ENCODE measurements around the gene MSLN.

The MSLN gene

DNA sequence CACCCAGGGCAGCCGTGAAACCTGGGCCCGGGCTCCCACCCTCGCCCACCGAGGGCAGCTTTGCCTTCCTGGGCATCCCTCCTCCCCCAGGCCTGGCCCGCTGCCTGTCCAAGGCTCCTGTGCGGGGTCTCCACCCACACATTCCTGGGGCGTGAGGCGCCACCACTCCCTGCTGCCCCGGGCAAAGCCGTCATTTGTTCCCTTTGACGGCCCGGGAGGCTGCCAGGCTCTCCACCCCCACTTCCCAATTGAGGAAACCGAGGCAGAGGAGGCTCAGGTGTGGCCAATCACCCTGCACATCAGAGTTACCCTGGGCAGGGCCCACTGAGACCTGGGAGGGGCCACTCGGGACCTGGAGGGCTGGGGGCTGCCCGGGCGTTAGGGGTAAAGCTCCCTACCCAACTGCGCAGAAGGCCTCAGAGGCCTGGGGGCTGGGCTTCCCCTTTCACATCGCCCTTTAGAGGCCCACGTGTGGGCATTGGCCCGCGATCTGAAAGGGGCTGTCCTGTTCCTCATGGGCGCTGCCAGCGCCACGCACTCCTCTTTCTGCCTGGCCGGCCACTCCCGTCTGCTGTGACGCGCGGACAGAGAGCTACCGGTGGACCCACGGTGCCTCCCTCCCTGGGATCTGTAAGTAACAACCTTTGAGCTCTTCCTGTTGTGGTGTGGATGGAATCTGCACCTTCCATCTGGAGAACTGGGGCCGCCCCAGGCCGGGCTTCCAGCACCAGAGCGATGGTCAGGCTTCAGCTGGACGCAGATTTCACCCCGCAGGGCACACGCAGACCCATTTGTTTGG is at the start of gene MSLN:
MSLN (plus strand) TSS at position 190 of the 799 bp plus-strand sequence. CDS start 1,947 bp downstream, outside the sequence.
- no peak for DNase-seq

DNA sequence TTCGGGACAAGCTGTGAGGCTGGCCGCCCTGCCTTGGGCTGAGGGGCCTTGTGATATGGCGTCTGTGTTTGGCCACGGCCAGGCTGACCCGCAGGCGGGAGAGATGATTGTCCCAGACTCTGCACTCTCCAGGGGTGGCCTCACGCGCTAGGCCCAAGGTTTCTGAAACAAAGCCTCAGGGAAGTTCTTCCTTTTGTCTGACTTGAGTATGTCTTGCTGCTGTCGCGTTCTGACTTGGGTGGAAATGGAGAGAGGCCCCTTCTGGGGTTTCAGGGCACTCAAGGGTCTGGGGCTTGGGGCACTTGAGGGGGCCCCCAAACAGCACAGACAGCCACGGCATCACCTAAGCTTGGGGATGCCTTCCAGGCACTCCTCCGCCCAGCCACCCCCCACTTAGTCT is 49.5 kb upstream of the MSLN start:
- DNase-seq = no peak

DNA sequence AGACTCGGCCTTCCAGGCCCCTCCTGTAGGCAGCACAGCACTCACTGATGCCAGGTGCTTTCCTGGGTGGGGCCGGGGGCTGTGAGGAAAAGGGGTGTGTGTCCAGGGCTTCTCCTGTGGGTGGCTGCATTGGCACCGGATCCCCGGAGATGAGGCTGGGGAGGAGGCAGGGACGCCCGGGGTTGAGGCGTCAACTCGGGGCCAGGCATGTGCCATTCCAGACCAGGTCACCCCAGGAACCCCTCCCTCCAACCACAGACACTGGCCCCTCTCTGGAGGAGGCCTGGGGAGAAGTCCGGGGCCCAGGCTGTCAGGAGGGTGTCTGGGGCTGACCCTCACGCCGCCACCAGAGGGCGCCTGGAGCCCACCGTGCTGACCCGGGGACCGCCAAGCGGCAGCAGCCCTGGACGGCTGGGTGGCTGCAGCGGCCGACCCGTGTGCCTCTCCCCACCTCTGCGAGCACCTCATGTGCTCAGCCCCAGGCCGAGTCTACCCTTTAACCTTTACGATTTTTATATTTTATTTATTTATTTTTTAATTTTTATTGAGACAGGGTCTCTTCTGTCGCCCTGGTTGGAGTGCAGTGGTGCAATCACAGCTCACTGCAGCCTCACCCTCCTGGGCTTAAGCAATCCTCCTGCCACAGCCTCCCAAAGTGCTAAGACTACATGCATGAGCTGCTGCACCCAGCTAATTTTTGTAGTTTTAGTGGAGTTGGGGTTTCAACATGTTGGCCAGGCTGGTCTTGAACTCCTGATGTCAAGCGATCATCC is 48.8 kb upstream of the MSLN start:
- no peak for DNase-seq

DNA sequence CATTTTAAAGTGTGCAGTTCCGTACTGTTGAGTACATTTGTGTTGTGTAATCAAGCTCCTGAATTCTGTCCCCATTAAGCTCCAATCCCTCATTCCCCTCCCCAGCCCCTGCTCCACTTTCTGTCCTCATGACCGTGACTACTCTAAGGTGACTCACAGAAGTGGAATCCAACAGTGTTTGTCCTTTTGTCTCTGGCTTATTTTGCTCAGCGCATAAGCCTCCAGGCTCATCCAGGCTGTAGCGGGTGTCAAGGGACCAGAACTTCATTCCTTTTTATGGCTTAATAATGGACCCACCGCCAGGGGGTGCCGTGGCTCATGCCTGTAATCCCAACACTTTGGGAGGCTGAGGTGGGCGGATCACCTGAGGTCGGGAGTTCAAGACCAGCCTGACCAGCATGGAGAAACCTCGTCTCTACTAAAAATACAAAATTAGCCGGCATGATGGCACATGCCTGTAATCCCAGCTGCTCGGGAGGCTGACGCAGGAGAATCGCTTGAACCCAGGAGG is 47.7 kb upstream of the MSLN start:
- DNase-seq = peak; percentile 18

DNA sequence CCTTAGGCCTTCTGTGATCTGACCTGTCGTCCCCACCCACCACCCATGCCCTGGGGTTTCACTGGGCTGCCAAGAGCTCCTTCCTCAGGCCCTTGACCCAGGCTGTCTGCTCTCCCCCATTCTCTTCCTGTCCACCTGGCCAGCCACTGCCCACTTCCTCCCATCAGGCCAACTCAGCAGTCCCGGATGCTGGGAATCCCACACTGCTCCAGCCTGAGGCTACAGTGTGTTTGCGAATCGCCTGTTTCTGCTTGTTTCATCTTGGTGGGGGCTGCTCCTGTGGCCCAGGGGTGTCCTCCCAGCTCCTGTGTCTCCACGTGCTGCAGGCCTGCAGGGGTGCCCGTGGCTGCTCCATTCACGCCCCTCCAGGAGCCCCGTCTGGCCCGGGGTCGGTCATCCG is 46.5 kb upstream of the MSLN start:
- DNase-seq = no peak

DNA sequence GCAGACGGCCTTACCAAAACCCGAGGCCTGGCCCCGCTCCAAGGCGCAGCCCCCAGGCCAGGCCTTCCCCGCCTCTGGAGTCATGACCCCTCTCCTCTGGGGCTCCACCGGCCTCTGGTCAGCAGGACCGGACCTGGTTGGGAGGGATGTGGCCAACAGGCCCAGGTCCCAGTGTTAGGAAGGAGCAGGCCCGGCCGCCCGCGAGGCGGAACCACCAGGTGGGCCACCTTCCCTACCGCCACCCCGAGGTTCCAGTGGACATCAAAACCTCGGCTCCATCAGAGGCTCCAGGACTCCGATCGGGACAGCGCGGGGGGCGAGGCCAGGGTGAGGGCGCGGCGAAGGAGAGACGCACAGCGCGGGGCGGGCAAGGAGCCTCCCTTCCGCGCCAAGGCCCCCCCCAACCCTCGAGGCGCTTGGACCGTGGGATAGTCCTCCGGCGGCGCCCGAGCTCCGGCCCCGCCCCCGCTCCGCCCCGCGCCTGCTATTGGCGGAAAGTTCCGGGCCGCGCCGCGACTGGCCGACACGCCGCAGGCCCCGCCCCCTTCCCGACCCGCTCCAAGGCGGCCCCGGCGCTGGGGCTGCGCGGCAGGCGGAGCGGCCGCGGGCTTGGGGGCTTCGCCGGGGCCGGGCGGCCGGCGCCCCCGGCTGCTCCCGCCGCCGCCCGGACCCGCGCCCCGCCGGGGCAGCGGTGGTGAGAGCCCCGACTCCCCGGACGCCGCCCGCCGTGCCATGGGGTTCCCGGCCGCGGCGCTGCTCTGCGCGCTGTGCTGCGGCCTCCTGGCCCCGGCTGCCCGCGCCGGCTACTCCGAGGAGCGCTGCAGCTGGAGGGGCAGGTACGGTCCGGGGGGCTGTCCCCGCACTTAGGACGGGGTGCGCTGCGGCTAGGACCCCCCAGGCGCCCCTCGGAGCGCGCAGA is 45.7 kb upstream of the MSLN start, which contains the start of gene METRN:
METRN (plus strand) TSS at position 561 of the 919 bp plus-strand sequence; CDS start at position 733, 172 bp downstream.
- no peak for DNase-seq

DNA sequence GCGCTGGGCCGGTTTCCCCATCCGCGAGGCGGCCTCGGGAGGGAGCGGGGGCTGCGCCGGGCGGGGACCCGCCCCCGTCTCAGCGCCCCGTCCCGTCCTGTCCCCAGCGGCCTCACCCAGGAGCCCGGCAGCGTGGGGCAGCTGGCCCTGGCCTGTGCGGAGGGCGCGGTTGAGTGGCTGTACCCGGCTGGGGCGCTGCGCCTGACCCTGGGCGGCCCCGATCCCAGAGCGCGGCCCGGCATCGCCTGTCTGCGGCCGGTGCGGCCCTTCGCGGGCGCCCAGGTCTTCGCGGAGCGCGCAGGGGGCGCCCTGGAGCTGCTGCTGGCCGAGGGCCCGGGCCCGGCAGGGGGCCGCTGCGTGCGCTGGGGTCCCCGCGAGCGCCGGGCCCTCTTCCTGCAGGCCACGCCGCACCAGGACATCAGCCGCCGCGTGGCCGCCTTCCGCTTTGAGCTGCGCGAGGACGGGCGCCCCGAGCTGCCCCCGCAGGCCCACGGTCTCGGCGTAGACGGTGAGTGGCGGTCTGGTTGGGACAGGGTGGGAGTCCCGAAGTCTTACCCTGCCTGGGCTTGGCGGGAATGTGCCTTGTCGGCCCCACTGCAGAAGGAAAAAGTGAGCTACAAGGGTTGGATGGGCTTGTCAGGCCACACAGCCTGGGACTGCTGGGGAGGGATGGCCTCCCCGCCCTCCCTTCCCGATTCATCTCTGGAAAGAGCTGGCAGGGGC is 44.9 kb upstream of the MSLN start:
- no peak for DNase-seq

DNA sequence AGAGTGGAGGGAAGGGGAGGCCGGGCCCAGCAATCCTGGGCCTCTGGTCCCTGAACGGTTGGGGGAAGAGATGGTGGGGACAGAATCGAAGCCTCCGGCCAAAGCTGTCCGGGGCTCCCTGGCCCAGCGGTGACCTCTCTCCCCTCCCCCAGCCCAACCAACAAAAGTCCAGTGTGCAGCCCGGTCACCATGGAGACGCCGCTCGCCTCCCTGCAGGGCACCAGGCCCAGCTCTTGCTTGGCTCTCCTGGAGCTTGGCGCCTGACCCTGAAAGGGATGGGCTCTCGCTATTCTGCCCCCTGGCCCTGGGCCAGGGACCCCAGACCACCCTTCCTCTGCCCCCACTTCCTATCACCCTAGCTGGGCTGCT is 44.4 kb upstream of the MSLN start:
- DNase-seq = no peak

DNA sequence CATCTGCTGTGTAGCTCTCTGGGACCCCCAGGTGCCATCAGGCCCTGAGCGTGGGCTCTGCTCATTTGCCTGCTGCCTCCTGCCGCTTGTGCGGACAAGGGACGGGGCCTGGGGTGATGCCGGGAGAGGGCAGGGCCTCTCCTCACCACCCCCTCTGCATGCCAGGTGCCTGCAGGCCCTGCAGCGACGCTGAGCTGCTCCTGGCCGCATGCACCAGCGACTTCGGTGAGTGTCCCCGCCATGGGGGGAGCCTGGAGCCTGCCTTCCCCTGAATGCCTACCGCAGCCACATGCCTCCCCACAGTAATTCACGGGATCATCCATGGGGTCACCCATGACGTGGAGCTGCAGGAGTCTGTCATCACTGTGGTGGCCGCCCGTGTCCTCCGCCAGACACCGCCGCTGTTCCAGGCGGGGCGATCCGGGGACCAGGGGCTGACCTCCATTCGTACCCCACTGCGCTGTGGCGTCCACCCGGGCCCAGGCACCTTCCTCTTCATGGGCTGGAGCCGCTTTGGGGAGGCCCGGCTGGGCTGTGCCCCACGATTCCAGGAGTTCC is 43.7 kb upstream of the MSLN start:
- DNase-seq = no peak

DNA sequence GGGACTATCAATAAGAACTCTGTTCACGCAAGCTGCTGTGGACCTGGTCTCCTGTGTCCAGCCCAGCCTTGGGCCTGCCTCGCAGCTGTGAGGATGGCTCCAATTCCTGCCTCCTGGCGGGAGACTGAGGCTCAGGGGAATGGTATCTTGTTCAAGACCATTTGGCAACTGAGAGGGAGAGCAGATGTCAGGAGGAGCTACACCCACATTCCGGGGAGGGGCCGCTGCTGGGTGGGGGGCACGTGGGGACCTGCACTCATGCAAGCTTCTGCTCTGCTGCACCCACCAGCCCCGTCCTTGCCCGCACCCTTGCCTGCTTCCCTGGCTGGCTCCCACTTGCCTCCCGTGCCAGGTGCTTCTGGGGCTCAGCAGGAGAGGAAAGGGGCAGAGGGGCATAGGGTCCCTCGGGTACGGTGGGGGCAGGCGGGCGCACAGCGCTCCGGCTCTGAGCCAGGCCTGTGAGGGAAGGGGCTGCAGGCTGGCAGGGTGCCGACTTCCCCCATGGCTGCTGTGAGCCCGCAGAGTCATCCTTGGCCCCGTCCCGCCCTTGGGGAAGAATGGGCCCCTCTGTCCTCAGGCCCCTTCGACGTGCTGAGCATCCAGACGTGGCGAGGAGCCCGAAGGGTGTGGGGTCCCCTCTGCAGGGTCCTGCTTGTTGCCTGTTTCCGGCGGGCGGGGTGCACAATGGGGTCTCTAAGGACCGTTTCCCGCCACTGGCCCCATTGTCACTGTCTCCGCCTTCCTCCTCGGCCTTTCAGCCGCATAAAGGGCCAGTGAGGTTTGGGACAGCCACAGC is 42.9 kb upstream of the MSLN start:
- peak; percentile 19 for DNase-seq

DNA sequence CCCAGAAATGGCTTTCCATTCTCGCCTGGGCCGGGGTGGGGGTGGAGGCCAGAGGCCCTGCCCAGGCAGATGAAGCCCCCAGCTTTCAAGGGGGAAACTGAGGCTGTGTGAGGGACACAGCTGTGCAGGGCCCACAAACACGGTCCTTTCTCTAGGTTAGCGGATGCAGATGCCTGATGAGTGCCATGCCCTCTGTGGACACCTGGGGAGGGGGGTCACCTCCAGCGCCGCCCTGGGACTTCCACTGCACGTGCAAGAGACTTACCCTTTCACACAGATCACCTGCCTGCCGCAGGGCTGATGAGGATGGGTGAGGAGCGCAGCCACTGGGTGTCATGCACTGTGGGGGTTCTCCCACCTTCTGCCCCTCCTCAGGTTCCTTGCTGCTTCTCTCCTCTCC is 42.1 kb upstream of the MSLN start:
- no peak for DNase-seq

DNA sequence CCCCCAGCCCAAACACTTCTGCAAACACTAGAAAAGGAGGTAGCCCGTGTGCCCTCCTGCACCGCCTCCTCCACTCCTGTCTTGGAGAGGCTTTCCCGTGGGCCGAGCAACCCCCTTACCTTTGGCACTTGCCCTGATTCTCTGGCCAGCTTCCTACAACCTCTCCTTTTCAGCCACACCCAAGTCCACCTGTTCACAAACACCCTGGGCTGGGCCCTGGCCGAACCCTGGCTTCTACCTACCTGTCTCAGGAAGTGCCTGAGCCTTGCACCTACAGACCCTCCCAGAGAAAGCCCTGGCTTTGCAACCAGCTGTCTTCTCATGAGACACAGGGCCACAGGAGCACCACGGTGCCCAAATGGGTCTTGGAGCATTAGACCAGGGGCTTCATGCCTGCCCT is 41.6 kb upstream of the MSLN start:
- DNase-seq = no peak

DNA sequence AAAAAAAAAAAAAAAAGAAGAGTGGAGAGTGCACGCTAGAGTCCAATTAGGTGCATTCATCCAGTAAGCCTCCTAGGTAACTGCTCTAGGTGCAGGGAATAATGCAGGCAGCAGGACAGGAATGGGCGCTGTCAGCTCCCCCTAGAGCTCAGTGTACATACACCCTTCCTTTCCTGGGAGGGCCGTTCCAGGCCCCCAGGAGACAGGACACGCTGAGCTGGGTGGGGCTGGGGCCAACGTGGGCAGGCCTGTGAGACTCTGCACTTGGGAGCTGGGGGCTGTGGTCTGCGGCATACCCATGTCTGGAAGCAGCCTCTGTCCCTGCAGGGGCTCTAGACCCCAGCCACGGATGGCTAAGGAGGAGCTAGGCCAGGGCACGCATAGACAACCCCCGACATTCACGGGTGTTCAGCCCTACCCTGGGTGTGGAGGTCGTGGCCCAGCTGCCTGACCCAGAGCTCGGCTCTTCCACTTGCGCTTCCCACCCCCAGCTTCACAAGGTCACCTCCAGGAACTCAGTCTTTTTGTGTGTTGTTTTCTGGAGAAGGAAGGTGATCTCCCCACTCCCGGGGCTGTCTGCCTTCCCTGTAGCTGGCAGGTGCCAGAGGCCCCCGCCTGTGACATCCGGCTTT is 40.6 kb upstream of the MSLN start:
- no peak for DNase-seq

DNA sequence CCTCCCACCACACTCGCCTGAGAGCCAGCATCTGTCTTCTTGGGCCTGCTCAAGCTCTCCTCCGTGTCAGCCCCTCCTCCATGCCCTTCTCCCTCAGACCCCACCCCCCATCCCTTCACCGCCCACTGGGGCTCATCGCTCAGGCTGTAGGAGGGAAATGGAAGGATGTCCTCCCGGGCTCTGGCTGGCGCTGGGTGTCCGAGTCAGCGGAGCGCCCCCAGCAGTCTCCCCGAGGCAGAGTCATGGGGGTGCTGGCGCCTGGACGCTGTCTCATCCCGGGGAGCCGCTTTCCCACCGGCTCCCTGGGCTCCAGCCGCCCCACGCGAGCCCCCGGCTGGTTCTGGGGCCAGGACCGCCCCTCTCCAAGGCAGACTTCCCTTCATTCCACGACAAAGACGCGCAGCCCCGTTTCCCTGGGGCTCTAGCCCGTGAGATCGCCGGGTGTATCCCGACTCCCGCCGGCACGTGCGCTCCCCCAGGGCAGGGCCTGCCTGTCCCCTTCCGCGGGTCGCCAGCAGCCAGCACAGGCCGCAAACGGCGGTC is 40.0 kb upstream of the MSLN start:
- DNase-seq = peak; percentile 54

DNA sequence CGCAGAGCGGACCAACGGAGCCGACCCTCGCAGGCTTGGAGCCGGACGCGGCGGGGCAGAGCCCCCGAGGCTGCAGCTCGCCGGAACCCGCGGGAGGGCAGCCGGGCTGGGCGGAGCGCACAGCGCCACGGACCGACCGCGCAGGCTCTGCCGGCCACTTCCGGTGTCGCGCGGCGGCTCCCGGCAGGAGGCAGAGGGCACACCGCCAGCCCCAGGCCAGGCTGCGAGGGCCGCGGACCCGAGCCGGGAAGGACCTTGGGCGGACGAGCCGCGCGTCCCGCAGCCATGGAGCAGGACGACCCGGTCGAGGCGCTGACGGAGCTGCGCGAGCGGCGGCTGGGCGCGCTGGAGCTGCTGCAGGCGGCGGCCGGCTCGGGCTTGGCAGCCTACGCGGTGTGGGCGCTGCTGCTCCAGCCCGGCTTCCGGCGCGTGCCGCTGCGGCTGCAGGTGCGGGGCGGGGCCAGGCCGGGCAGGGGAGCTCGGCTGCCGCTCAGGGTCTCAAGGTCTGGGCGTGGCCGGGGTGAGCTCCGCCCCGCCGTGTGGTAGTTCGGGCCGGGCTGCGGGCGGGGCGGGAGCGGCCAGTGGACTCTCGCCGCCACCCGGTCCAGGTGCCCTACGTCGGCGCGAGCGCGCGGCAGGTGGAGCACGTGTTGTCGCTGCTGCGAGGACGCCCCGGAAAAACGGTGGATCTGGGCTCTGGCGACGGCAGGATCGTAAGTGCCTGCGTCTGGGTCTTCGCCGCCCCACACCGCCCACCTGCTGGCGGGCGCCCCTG is 39.4 kb upstream of the MSLN start, which contains the start of gene ANTKMT:
ANTKMT (plus strand) TSS at position 157 of the 775 bp plus-strand sequence; CDS start at position 286, 129 bp downstream.
- peak; percentile 31 for DNase-seq

DNA sequence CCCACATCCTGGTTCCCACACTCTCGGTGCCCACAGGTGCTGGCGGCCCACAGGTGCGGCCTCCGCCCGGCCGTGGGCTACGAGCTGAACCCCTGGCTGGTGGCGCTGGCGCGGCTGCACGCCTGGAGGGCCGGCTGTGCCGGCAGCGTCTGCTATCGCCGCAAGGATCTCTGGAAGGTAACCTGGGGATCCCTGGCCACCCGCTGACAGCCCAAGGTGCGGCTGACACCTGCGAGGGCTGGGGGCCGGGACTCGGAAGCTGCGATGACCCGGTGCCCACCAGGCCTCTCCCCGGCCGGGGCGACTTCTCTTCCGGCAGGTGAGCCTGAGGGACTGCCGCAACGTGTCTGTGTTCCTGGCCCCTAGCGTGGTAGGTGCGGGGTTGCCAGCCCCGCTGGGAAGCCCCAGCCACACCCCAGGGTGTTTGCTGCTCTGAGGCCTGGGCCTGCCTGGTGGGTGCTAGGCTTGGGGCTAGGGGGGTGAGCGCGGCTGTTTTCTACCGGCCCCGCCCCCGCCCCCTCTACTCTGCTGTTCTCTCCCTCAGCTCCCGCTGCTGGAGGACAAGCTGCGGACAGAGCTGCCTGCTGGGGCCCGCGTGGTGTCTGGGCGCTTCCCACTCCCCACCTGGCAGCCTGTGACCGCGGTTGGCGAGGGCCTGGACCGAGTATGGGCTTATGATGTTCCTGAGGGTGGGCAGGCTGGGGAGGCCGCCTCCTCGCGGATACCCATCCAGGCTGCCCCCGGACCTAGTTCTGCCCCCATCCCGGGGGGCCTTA is 38.6 kb upstream of the MSLN start:
- DNase-seq = no peak

DNA sequence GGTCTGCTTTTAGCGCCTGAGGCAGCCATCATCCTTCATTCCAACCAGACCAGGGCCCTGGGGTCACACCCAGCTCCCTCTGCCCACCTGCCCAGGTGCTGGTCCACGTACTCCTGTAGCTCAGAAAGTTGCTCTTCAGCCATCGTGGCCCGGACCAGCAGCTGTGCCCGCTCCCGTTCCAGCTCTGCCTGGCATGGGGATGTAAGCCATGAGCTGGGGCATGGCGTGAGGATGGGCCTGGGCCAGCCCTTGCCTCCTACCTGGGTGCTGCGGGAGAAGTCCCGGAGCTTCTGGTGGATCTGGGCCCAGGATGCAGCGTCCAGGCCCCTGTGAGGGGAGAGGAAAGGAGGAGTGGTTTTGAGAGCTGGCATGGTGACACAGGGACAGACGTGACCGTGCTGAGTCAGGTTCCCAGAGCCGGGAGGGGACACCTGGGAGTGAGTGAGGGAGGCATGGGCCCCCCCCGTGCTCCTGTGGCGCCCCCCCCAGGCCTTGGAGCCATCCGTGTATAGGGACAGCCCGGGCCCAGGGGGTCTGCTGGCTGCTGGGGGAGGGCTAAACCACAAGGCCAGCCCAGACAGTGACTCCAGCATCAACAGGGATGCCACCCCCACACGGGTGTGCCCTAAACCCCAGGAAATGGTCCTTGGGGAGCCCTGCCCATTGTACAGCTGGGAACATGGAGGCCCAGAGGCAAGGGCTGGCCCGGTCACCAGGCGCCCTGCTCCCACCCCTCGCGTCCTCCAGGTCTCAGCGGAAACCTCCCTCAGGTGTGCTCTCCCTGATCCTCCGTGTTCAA is 37.5 kb upstream of the MSLN start:
- no peak for DNase-seq

DNA sequence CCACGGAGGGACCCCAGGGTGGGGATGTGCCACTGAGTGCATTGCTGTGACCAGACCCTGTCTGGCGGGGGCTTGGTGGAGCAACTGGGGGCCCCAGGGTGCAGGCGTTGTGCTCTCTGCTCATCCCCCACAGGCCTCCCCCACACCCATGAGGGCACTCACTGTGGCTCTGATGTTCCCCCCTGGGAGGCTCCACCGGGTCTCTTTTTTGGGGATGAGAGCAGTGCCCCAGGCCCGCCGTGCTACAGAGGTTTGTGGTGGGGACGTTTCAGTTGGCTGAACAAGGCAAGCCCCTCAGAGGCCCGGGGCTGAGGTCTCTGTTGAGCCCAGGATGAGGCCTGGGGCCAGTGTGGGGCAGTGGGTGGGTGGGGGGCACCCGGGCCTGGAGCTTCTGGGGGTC is 36.8 kb upstream of the MSLN start:
- DNase-seq = no peak

All from NCI-H1694 treated with DMSO at 0.1 percent for 48 hours (cell line).